Left lung (tissue), 10 donors: ENCODE results near the gene PLPP3. TPM values are rescaled to one million over a fixed set of nuclear protein-coding genes. Genes with fewer than 3 reads are reported as not detected.
A peak's percentile ranks its signal among the peaks of the same experiment; 100 is the strongest.

ENCODE experiments used
- ATAC-seq: fragments of 200-7000 bp; cut with Tn5 transposase; one replicate; pipeline ENCODE4 v1.9.1; 2020; ENCODE audit warnings: moderate library complexity
- DNase-seq, 4 donors: peaks; one replicate each; pipeline ENCODE4 v3.0.0-alpha.2; 2013 to 2020
- H3K27ac ChIP-seq, 2 donors: fragments of 200-600 bp; sonication (generic) in 1 of 2; one replicate each; pipeline versions ENCODE4 v1.5.0 to v1.8.0; 2020 to 2021
- H3K27me3 ChIP-seq, 2 donors: fragments of 200-600 bp; sonication (generic) in 1 of 2; one replicate each; pipeline versions ENCODE4 v1.5.0 to v1.8.0; 2020 to 2021
- H3K36me3 ChIP-seq, 2 donors: fragments of 200-600 bp; sonication (generic) in 1 of 2; one replicate each; pipeline versions ENCODE4 v1.5.0 to v1.8.0; 2020 to 2021
- H3K4me1 ChIP-seq, 2 donors: fragments of 200-600 bp; one replicate each; pipeline ENCODE4 v1.8.0; 2021
- H3K4me3 ChIP-seq, 2 donors: fragments of 200-600 bp; sonication (generic) in 1 of 2; one replicate each; pipeline versions ENCODE4 v1.5.0 to v1.8.0; 2020 to 2021; ENCODE audit warnings: mild to moderate bottlenecking in 1 of 2
- H3K9me3 ChIP-seq, 2 donors: fragments of 200-600 bp; sonication (generic) in 1 of 2; one replicate each; pipeline versions ENCODE4 v1.5.0 to v1.8.0; 2020 to 2021
- intact Hi-C, 2 donors: fragments of 100-400 bp; cut with DNase I; formaldehyde crosslinking; loops; one replicate each; pipeline versions ENCODE4 v1.11.2 to v1.14.2; 2022
- polyA plus RNA-seq, 6 donors: library from polyadenylated mRNA; unstranded; fragments of 120-200 nt; gene quantifications; one replicate each; pipeline ENCODE4 v1.2.1, GENCODE V29; 2013; ENCODE audit not compliant: insufficient read length in 6 of 6
- total RNA-seq, 2 donors: library from RNA; stranded (reverse); fragmentation: NEBNext Ultra II Directional; extraction: Animal tissue kit (Norgen Biotek cat#: 25700); gene quantifications; one replicate each; pipeline ENCODE4 v1.2.1, GENCODE V29; 2021
- TF ChIP-seq, protein P1 (sequence below), 2 donors: fragments of 200-600 bp; sonication (generic) in 1 of 2; IDR thresholded peaks; one replicate each; pipeline versions ENCODE4 v1.5.0 to v1.8.0; 2021; ENCODE audit warnings: antibody characterized with exemption in 2 of 2
- donor health status: DM: no; HTN: yes; CAD: no.
- donor health status: DM: no; HTN: no; CAD: no.

The PLPP3 gene
- total and polyA plus RNA-seq, 8 donors, result 44.5 to 145 (median 115) TPM

DNA sequence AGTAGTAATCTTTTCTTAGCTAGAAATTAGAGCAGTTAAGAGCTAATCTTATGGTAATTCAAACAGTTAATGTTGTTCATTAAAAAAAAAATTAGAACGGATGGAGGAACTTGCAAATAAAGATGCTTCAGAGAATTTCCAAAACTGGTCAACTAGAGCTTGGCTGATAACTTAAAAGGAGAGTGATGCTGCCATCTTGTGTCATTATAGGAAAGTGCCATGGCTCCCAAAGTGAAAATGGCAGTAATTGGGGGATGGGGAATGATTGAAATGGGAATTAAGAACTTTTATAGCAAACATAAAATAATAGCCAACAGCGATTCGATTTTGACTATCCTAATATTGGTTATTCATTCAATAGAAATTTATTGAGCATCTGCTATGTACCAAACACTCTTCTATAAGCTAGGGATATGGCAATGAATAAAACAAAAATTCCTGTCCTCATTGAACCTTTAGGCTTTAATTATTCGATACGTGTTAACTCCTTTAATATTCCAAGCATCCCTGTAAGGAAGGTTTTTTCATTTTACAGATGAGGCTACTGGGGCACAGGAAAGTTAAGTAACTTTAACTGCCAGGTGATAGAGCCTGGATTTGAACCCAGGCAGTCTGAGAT is 5.7 kb upstream of the PLPP3 start:
- Histone ChIP-seq H3K9me3 (no peaks in the 10 kb centered on the region), H3K27ac (no peak overlapping the region), H3K4me3 (no peak overlapping the region), H3K36me3 (no peaks in the 10 kb centered on the region), H3K27me3 (no peaks in the 10 kb centered on the region), H3K4me1 (peaks cover 0 to 4% of the 10 kb centered on the region in 2 donors)
- intact Hi-C loops, result loop anchor here (5.0 to 10.0 kb wide), 3 partner anchors 393 to 1300 kb away; no protein-coding TSS in a partner anchor
- DNase-seq (peak in 2 of 4 donors; percentile 66 to 76), ATAC-seq (peak; percentile 89)
- TF ChIP-seq, protein P1, sequence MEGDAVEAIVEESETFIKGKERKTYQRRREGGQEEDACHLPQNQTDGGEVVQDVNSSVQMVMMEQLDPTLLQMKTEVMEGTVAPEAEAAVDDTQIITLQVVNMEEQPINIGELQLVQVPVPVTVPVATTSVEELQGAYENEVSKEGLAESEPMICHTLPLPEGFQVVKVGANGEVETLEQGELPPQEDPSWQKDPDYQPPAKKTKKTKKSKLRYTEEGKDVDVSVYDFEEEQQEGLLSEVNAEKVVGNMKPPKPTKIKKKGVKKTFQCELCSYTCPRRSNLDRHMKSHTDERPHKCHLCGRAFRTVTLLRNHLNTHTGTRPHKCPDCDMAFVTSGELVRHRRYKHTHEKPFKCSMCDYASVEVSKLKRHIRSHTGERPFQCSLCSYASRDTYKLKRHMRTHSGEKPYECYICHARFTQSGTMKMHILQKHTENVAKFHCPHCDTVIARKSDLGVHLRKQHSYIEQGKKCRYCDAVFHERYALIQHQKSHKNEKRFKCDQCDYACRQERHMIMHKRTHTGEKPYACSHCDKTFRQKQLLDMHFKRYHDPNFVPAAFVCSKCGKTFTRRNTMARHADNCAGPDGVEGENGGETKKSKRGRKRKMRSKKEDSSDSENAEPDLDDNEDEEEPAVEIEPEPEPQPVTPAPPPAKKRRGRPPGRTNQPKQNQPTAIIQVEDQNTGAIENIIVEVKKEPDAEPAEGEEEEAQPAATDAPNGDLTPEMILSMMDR (IDR thresholded peaks at IDR 0.05), result peak; percentile 64 to 86

DNA sequence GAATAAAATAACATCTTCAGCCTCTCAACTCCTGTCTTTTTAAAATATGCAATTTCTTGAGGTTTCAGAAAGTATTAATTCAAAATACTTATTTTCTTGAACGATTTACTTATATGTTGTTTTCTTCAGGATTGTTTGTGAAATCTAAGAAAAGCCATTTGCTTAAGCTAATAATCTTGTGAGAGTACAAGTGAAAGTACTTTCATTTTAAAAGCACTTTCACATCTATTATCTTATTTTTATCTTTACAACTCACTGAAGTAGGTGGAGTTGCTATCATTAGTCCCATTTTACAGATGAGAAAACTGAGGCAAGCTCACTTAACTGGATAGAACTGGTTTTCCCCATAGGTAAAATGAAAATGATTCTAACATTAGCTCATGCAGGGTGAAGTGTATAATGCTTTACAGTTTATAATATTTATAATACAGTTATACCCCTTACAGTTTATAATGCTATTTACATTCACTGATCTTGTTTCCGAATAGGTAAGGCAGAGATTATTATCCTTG is 4.7 kb upstream of the PLPP3 start:
- intact Hi-C loops, result loop anchor here (5.0 to 10.0 kb wide), 3 partner anchors 392 to 1299 kb away; no protein-coding TSS in a partner anchor
- no peaks in the 10 kb centered on the region for H3K36me3 ChIP-seq
- no peak overlapping the region for H3K4me3 ChIP-seq
- DNase-seq, result no peak
- TF ChIP-seq, protein P1 (IDR thresholded peaks at IDR 0.05), result no peak
- H3K9me3 ChIP-seq, result no peaks in the 10 kb centered on the region
- no peak for ATAC-seq
- no peak overlapping the region for H3K27ac ChIP-seq
- no peaks in the 10 kb centered on the region for H3K27me3 ChIP-seq
- peaks cover 0 to 9% of the 10 kb centered on the region in 2 donors for H3K4me1 ChIP-seq

DNA sequence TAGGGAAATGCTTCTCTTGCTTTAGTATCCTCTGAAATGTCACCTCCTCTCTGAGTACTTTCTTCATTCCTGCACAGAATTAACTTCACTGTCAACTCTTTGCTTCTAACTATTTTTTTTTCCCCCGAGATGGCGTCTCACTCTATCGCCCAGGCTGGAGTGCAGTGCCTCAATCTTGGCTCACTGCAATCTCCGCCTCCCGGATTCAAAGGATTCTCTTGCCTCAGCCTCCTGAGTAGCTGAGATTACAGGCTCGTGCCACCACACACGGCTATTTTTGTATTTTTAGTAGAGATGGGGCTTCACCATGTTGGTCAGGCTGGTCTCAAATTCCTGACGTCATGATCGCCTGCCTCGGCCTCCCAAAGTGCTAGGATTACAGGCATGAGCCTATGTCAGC is 1.4 kb upstream of the PLPP3 start:
- no peak for DNase-seq
- no peaks in the 10 kb centered on the region for H3K36me3 ChIP-seq
- TF ChIP-seq, protein P1 (IDR thresholded peaks at IDR 0.05), result no peak
- no peak for ATAC-seq
- intact Hi-C loops, result loop anchor here (5.0 to 10.0 kb wide), 3 partner anchors 388 to 1296 kb away; no protein-coding TSS in a partner anchor
- H3K27me3 ChIP-seq, result peaks cover 0 to 3% of the 10 kb centered on the region in 2 donors
- peaks cover 4 to 31% of the 10 kb centered on the region in 2 donors for H3K4me1 ChIP-seq
- no peak overlapping the region for H3K4me3 ChIP-seq
- no peak overlapping the region for H3K27ac ChIP-seq
- no peaks in the 10 kb centered on the region for H3K9me3 ChIP-seq

DNA sequence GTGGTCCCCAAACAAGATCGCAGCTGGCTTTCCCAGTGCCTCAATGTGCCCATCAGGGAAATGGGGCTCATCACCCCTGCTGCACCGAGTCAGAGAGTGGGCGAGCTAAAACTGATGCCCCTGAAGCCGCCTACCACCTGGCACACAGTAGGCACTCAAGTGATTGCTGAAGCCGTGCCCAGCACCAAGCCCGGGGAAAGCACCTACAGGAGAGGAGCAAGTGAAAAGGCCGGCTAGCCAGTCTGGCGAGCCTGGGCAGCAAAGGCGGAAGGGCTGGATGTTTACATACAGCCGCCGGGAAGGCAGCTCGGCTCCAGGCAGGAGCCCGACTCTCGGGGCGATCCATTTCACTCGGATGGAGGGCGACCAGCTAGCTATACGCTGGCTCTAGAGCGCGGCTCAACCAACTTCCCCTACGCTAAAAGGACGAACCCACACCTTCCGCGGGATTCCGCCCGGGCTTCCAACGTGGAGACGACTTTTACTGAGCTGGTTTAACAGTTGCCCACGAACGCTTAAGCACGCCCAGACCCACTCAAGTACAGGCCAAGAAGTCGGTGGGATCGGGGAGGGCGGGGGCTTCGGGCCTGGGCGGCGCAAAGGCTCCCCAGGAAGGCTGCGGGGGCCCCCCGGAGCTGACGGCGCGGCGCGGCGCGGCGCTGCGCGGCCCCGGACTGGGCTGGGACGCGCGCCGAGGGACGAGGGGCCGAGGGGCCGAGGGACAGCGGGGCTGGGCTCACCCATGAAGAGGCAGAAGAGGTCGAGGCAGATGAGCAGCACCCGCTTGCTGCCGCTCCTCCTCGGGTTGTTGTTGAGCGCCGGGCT is 1.0 kb downstream of the PLPP3 start:
- Histone ChIP-seq H3K4me1 (peaks cover 4 to 55% of the 10 kb centered on the region in 2 donors), H3K9me3 (no peaks in the 10 kb centered on the region), H3K36me3 (no peaks in the 10 kb centered on the region), H3K27ac (peak overlapping the region; percentile 91 to 94), H3K27me3 (peaks cover 0 to 3% of the 10 kb centered on the region in 2 donors), H3K4me3 (peak overlapping the region; percentile 84 to 87)
- DNase-seq, result peak; percentile 57 to 87 (median 72)
- TF ChIP-seq, protein P1 (IDR thresholded peaks at IDR 0.05), result no peak
- intact Hi-C loops, result loop anchor here in 1 of 2 donors (10.0 kb wide), 2 partner anchors 74 to 164 kb away; no protein-coding TSS in a partner anchor
- peak; percentile 68 for ATAC-seq
